NCI-H2107 treated with DMSO at 0.1 percent for 48 hours (cell line): Measurements from ENCODE around the gene FAM227B.
"Not testable (repeated sequence)": the region's sequence is repeated elsewhere in the genome, so short reads cannot be mapped to it uniquely, and the experiment has no call there.

Source experiments
- DNase-seq: peaks from one replicate; lab custom pipeline; 2025; ENCODE audit not compliant: unreplicated experiment; lab: John Stamatoyannopoulos, UW

FAM227B gene

GRCh38 chr15:49383266-49383665 is 237.4 kb downstream of the FAM227B start:
- DNase-seq, result no peak

GRCh38 chr15:49382394-49382793 is 238.2 kb downstream of the FAM227B start:
- DNase-seq, result no peak

GRCh38 chr15:49380912-49381311 is 239.7 kb downstream of the FAM227B start:
- DNase-seq, result no peak

- no peak for DNase-seq
Observed at GRCh38 chr15:49379996-49380395, 240.6 kb downstream of the FAM227B start.

- DNase-seq, result no peak
Observed at GRCh38 chr15:49372366-49372765, 248.3 kb downstream of the FAM227B start.

GRCh38 chr15:49370782-49371181 is 249.8 kb downstream of the FAM227B start:
- no peak for DNase-seq

- DNase-seq, result no peak
Observed at GRCh38 chr15:49366496-49366895, 254.1 kb downstream of the FAM227B start.

GRCh38 chr15:49361370-49361769 is 259.2 kb downstream of the FAM227B start:
- no peak for DNase-seq

- DNase-seq, result not testable (repeated sequence)
Observed at GRCh38 chr15:49354439-49354838, 266.2 kb downstream of the FAM227B start.

- no peak for DNase-seq
Observed at GRCh38 chr15:49343546-49343945, 277.1 kb downstream of the FAM227B start.

- DNase-seq, result no peak
Observed at GRCh38 chr15:49339656-49340055, 281.0 kb downstream of the FAM227B start.

- DNase-seq, result no peak
Observed at GRCh38 chr15:49331951-49332350, 288.7 kb downstream of the FAM227B start.

GRCh38 chr15:49331442-49331841 is 289.2 kb downstream of the FAM227B start:
- DNase-seq, result no peak

GRCh38 chr15:49330166-49330565 is 290.5 kb downstream of the FAM227B start:
- DNase-seq, result no peak

GRCh38 chr15:49328941-49329340 is 291.7 kb downstream of the FAM227B start:
- no peak for DNase-seq

- no peak for DNase-seq
Observed at GRCh38 chr15:49327927-49328326, 292.7 kb downstream of the FAM227B start.

- no peak for DNase-seq
Observed at GRCh38 chr15:49323207-49323606, 297.4 kb downstream of the FAM227B start.

- no peak for DNase-seq
Observed at GRCh38 chr15:49320351-49320750, 300.3 kb downstream of the FAM227B start.

- DNase-seq, result no peak
Observed at GRCh38 chr15:49315391-49315823, 305.2 kb downstream of the FAM227B start.

- no peak for DNase-seq
Observed at GRCh38 chr15:49314716-49315115, 305.9 kb downstream of the FAM227B start.

GRCh38 chr15:49313650-49314049 is 307.0 kb downstream of the FAM227B start:
- no peak for DNase-seq

- no peak for DNase-seq
Observed at GRCh38 chr15:49309889-49310288, 310.7 kb downstream of the FAM227B start.

GRCh38 chr15:49308686-49309085 is 311.9 kb downstream of the FAM227B start:
- no peak for DNase-seq

GRCh38 chr15:49306551-49306950 is 314.1 kb downstream of the FAM227B start:
- no peak for DNase-seq
